Left renal cortex interstitium (tissue), 4 donors: ENCODE data around the gene ZNF865. TPM values are rescaled to one million over a fixed set of nuclear protein-coding genes. Genes with fewer than 3 reads are reported as not detected.

ENCODE experiments used
- DNase-seq, 4 donors: peaks; one replicate each; pipeline ENCODE4 v3.0.0-alpha.2; 2013; ENCODE audit warnings: low read depth in 4 of 4, low spot score in 2 of 4, missing footprints in 1 of 4
- polyA plus RNA-seq, 4 donors: library from polyadenylated mRNA; unstranded; fragments of 120-200 nt; gene quantifications; one replicate each; pipeline ENCODE4 v1.2.1, GENCODE V29; 2013; ENCODE audit not compliant: insufficient read length in 4 of 4

Gene ZNF865
- polyA plus RNA-seq, 4 donors: 5.8 to 15.1 (median 11.3) TPM

GRCh38 chr19:55603581-55604292, 1.7 kb upstream of the ZNF865 start:
- no peak for DNase-seq

GRCh38 chr19:55605207-55605636, 225 bp upstream of the ZNF865 start:
- DNase-seq: peak in 3 of 4 donors; percentile 91 to 95 (median 94)

- no peak for DNase-seq
These were observed 982 bp downstream of the ZNF865 start for GRCh38 chr19:55606471-55606787.

GRCh38 chr19:55606817-55607216, 1.4 kb downstream of the ZNF865 start:
- DNase-seq: no peak

GRCh38 chr19:55609326-55609725, 3.9 kb downstream of the ZNF865 start:
- no peak for DNase-seq

GRCh38 chr19:55611300-55611982, 6.0 kb downstream of the ZNF865 start:
- DNase-seq: no peak

- DNase-seq: no peak
These were observed 6.7 kb downstream of the ZNF865 start for GRCh38 chr19:55611983-55612645.

GRCh38 chr19:55613396-55613795, 7.9 kb downstream of the ZNF865 start:
- no peak for DNase-seq

GRCh38 chr19:55613930-55614710, 8.7 kb downstream of the ZNF865 start:
- no peak for DNase-seq

- no peak for DNase-seq
These were observed 9.5 kb downstream of the ZNF865 start for GRCh38 chr19:55614711-55615542.

- DNase-seq: no peak
These were observed 10.3 kb downstream of the ZNF865 start for GRCh38 chr19:55615543-55616394.

GRCh38 chr19:55616395-55616875, 11.0 kb downstream of the ZNF865 start:
- no peak for DNase-seq

- no peak for DNase-seq
These were observed 12.0 kb downstream of the ZNF865 start for GRCh38 chr19:55617426-55617825.

GRCh38 chr19:55618426-55618825, 13.0 kb downstream of the ZNF865 start:
- no peak for DNase-seq

- DNase-seq: no peak
These were observed 13.8 kb downstream of the ZNF865 start for GRCh38 chr19:55619286-55619685.

- no peak for DNase-seq
These were observed 15.2 kb downstream of the ZNF865 start for GRCh38 chr19:55620410-55621204.

GRCh38 chr19:55621205-55621672, 15.8 kb downstream of the ZNF865 start:
- DNase-seq: no peak

GRCh38 chr19:55621673-55622231, 16.3 kb downstream of the ZNF865 start:
- DNase-seq: no peak
